ENCODE measurements around the gene LHFPL2. TPM values are rescaled to one million over a fixed set of nuclear protein-coding genes. Genes with fewer than 3 reads are reported as not detected.

Gene LHFPL2
- total and polyA plus RNA-seq, 2 of the 4 experiments (the other 2 are of a cell fraction), result 6.5 to 11.3 TPM

DNA sequence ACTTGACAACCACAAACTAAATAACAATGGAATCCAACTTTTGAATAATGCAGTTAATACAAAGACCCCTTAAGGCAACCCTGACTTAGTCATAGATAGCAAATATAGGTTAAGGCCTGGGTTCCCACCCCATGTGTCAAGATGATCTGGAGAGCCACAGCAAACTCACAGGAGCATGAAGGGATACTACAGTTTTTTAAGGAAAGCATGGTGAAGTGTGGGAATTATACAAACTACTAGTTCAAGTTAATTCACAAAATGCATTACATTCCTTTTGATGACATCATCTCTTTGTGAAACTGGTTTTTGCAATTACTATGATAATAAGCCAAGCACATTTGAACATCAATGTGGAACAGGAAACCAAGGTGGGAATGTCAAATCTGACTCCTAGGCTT lies 50.6 kb downstream of the LHFPL2 start:
- ATAC-seq (ENCODE audit: low read depth) (no peak), DNase-seq (peak; percentile 90)
- POLR2A ChIA-PET (ENCODE audit: unreplicated experiment), result no interaction called here
- Histone ChIP-seq H4K20me1 (ENCODE audit: insufficient read depth, low read length) (0 out of 2 replicates have a peak, but pooled peaks cover 7% of the 10 kb centered on the region), H3K27ac (ENCODE audit: insufficient read depth, low read length) (peak overlapping the region; percentile 42; the same call in 1 of the 2 replicates), H2BK120ac (ENCODE audit: low read depth, low read length) (peak overlapping the region; percentile 5; the same call in 1 of the 2 replicates), H3K4ac (ENCODE audit: low read depth, low read length) (no peak overlapping the region), H4K91ac (ENCODE audit: insufficient read depth, low read depth, low read length) (no peak overlapping the region), H3K14ac (replicated peaks; ENCODE audit: low read depth, low read length) (0 out of 2 replicates have a peak overlapping the region, but pooled peaks have one; percentile 8), H3K4me1 (ENCODE audit: control insufficient read depth, insufficient read depth, low read length) (peaks cover 35% of the 10 kb centered on the region), H3K4me2 (ENCODE audit: low read depth, low read length) (no peak overlapping the region; the same call in 1 of the 2 replicates), H3K79me1 (ENCODE audit: low read depth in 1 of 2, low read length in 2 of 2) (peaks cover 21 to 62% of the 10 kb centered on the region in 2 experiments), H2BK5ac (ENCODE audit: low read depth, low read length, poor library complexity, severe bottlenecking) (peak overlapping the region; percentile 49), H2AK9ac (replicated peaks; ENCODE audit: low read depth, low read length, poor library complexity) (no peak overlapping the region), H3K18ac (ENCODE audit: low read depth, low read length) (no peak overlapping the region; the same call in 1 of the 2 replicates), H4K8ac (ENCODE audit: low read depth in 2 of 2, low read length in 2 of 2) (no peak overlapping the region; a peak in 1 of 4 replicates), H3K9me1 (ENCODE audit: insufficient read depth, low read length) (peaks cover 26% of the 10 kb centered on the region), H3K36me3 (ENCODE audit: control insufficient read depth, insufficient read depth, low read length) (no peaks in the 10 kb centered on the region; the same call in 1 of the 2 replicates), H3K27me3 (ENCODE audit: control insufficient read depth, insufficient read depth, low read length) (no peaks in the 10 kb centered on the region), H4K5ac (ENCODE audit: low read depth, low read length) (no peak overlapping the region), H2AK5ac (ENCODE audit: low read depth, low read length) (no peak overlapping the region), H3K23ac (ENCODE audit: low read depth, low read length) (no peak overlapping the region), H2BK20ac (ENCODE audit: low read depth, low read length) (peak overlapping the region; percentile 36; the same call in 1 of the 2 replicates), H3K9ac (ENCODE audit: low read depth, low read length) (no peak overlapping the region), H2BK15ac (ENCODE audit: low read depth, low read length) (no peak overlapping the region; the same call in 2 of the 3 replicates), H3K9me3 (ENCODE audit: control insufficient read depth, insufficient read depth, low read length) (no peaks in the 10 kb centered on the region), H3K56ac (ENCODE audit: extremely low read depth, insufficient read depth, low read length) (no peak overlapping the region), H2AFZ (replicated peaks; ENCODE audit: low read length, poor library complexity) (no peak overlapping the region), H3K4me3 (ENCODE audit: insufficient read depth, low read depth, low read length) (no peak overlapping the region)
- dilution Hi-C loops (cut with HindIII; ENCODE audit: low sequenced_read_pairs, unreplicated experiment), result no loop called here
- intact Hi-C loops (cut with micrococcal nuclease), result no loop called here
- BruUV-seq (replicated peaks), result no TSS peak
- TF ChIP-seq RAD21 (IDR thresholded peaks at IDR 0.05; ENCODE audit: low read length) (no peak), CHD1 (IDR thresholded peaks at IDR 0.05; ENCODE audit: low read depth, low read length) (no peak), RCOR1 (IDR thresholded peaks at IDR 0.05; ENCODE audit: insufficient replicate concordance, low read length) (no peak), POLR2A (IDR thresholded peaks at IDR 0.05; ENCODE audit: low read depth, low read length) (peak; percentile 23; the same call in 1 of the 2 replicates), MAFK (IDR thresholded peaks at IDR 0.05; ENCODE audit: low read depth, low read length) (peak; percentile 33; the same call in 1 of the 2 replicates), MAZ (IDR thresholded peaks at IDR 0.05; ENCODE audit: borderline replicate concordance, low read depth, low read length) (no peak), CEBPB (IDR thresholded peaks at IDR 0.05; ENCODE audit: low read depth, low read length) (peak; percentile 71), MXI1 (IDR thresholded peaks at IDR 0.05; ENCODE audit: borderline replicate concordance, low read depth, low read length) (no peak), FOS (IDR thresholded peaks at IDR 0.05; ENCODE audit: low read depth, low read length) (0 out of 2 replicates have a peak, but pooled peaks have one; percentile 40), RFX5 (IDR thresholded peaks at IDR 0.05; ENCODE audit: low read depth, low read length) (no peak), NFE2L2 (IDR thresholded peaks at IDR 0.05; ENCODE audit: low read depth, low read length) (no peak), BHLHE40 (IDR thresholded peaks at IDR 0.05; ENCODE audit: low read depth, low read length) (no peak)
- TF ChIP-seq, protein P1, sequence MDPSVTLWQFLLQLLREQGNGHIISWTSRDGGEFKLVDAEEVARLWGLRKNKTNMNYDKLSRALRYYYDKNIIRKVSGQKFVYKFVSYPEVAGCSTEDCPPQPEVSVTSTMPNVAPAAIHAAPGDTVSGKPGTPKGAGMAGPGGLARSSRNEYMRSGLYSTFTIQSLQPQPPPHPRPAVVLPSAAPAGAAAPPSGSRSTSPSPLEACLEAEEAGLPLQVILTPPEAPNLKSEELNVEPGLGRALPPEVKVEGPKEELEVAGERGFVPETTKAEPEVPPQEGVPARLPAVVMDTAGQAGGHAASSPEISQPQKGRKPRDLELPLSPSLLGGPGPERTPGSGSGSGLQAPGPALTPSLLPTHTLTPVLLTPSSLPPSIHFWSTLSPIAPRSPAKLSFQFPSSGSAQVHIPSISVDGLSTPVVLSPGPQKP (IDR thresholded peaks at IDR 0.05; ENCODE audit: borderline replicate concordance, low read depth, low read length), result no peak
- TF ChIP-seq, protein P2, sequence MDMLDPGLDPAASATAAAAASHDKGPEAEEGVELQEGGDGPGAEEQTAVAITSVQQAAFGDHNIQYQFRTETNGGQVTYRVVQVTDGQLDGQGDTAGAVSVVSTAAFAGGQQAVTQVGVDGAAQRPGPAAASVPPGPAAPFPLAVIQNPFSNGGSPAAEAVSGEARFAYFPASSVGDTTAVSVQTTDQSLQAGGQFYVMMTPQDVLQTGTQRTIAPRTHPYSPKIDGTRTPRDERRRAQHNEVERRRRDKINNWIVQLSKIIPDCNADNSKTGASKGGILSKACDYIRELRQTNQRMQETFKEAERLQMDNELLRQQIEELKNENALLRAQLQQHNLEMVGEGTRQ (IDR thresholded peaks at IDR 0.05; ENCODE audit: low read depth, low read length), result no peak
- in situ Hi-C loops (cut with MboI; ENCODE audit: low sequenced_read_pairs), result loop anchor here (10.0 kb wide), 1 partner anchor 93 kb away; no protein-coding TSS in a partner anchor
- CTCF ChIA-PET, result interaction anchor here (0.6 kb wide), 1 partner anchor 315 kb away, joined by 5 read pairs; no protein-coding TSS in a partner anchor

All from IMR-90 (cell line).